ENCODE measurements around the gene BLOC1S3. TPM values are rescaled to one million over a fixed set of nuclear protein-coding genes. Genes with fewer than 3 reads are reported as not detected.

BLOC1S3 gene
- total RNA-seq, 1 experiment from 2014 or later: 13.3 TPM

- DNase-seq (ENCODE audit: low read depth): no peak
- in situ Hi-C loops (cut with HindIII; ENCODE audit: low pct_unique_long_range_greater_than_20kb, low sequenced_read_pairs): no loop called here
These were observed 19.9 kb upstream of the BLOC1S3 start for GRCh38 chr19:45158503-45159209.

DNA sequence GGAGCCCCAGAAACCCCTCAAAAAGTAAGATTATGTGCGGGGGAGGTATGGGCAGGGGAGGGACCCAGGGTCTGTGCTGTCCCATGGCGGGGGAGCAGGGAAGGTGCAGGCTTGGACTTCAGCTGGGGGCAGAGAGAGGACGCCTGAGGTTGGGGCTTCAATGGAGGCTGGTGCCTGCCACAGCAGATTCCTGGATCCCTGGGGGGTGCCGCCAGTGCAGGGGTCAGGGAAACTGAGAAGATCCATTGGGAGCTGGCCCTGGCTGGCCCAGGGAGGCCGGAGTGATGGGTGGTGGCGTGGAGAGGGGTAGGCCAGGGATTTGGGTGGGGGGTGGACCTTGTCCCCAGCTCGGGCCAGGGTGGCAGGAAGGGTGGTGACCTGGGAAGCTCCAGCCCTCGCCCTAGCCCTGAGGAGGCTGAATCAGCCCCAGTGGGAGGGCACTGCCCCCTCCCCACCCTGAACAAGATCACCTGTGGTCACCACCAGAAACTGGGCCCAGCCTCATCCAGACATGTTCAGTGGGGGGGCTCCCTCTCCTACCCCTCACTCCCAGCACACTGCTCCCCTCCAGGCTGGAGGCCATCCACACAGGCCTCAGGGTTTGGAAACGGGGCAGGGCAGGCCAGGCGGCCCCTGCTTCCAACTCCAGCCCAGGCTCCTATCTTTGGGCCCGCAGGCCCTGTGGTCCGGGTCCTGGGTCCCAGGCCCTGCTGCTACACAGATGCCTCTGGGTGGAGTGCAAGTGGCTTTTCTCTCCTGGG is 19.2 kb upstream of the BLOC1S3 start:
- no peak for DNase-seq (ENCODE audit: low read depth)
- in situ Hi-C loops (cut with HindIII; ENCODE audit: low pct_unique_long_range_greater_than_20kb, low sequenced_read_pairs): no loop called here

DNA sequence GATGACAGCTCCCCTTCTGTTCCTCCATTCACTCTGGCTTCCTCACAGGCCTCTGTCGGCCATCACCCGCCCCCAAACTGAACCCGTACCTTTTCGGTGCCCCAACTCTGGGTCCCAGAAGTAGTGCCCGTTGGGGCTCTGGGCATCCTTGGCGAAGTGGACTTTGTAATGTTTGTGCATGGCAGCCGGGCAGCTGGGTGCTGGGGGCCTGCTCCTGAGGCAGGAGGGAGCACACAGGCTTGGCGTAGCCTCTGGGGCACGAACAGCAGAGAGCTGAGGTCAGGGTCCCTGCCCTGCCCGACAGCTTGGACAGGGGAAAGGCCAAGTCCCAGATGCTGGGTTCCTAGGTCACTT is 18.6 kb upstream of the BLOC1S3 start:
- in situ Hi-C loops (cut with HindIII; ENCODE audit: low pct_unique_long_range_greater_than_20kb, low sequenced_read_pairs): no loop called here
- no peak for DNase-seq (ENCODE audit: low read depth)

- no peak for DNase-seq (ENCODE audit: low read depth)
- in situ Hi-C loops (cut with HindIII; ENCODE audit: low pct_unique_long_range_greater_than_20kb, low sequenced_read_pairs): no loop called here
These were observed 17.5 kb upstream of the BLOC1S3 start, which contains the start of gene NKPD1 for GRCh38 chr19:45160870-45161737. TSS of gene NKPD1 (minus strand) at chr19:45160982. CDS start at chr19:45160150, 832 bp downstream.

GRCh38 chr19:45161738-45162607 is 16.6 kb upstream of the BLOC1S3 start:
- DNase-seq (ENCODE audit: low read depth): no peak
- in situ Hi-C loops (cut with HindIII; ENCODE audit: low pct_unique_long_range_greater_than_20kb, low sequenced_read_pairs): no loop called here

- DNase-seq (ENCODE audit: low read depth): no peak
- in situ Hi-C loops (cut with HindIII; ENCODE audit: low pct_unique_long_range_greater_than_20kb, low sequenced_read_pairs): no loop called here
These were observed 15.9 kb upstream of the BLOC1S3 start for GRCh38 chr19:45162608-45163143.

GRCh38 chr19:45163156-45163555 is 15.4 kb upstream of the BLOC1S3 start:
- no peak for DNase-seq (ENCODE audit: low read depth)
- in situ Hi-C loops (cut with HindIII; ENCODE audit: low pct_unique_long_range_greater_than_20kb, low sequenced_read_pairs): no loop called here

DNA sequence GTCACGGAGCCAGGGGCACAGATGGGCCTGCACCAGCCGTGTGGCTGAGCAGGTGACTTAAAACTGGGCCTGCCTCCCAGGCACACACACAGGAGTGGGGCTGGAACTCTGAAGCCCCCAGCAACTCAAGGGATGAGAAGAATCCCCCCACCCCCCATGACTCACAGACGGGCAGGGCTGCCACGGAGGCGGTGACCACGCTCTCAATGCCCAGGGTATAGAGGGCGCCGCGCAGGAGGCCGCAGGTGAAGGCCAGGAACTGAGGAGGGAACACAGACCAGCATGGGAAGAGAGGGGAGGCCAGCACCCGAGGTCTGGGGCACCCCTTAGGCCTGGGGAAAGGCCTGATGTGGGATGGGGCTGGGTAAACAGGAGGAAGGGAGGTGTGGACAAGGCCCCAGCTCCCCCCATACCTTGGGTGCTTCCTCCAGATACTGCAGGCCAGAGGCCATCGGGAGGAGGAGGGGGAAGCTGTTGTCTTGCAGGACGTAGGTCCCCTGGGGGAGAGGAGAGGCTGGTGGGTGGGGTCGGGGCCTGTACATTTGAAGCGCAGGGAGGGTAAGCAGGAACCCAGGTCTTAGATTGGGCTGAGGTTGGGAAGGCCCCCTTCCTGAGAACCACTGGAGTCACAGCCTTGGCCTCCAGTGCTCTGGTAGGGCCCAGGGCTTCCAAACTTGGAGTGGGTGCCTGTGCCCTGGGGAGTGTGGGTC is 14.7 kb upstream of the BLOC1S3 start:
- in situ Hi-C loops (cut with HindIII; ENCODE audit: low pct_unique_long_range_greater_than_20kb, low sequenced_read_pairs): no loop called here
- no peak for DNase-seq (ENCODE audit: low read depth)

- peak; percentile 44 for DNase-seq (ENCODE audit: low read depth)
- in situ Hi-C loops (cut with HindIII; ENCODE audit: low pct_unique_long_range_greater_than_20kb, low sequenced_read_pairs): no loop called here
These were observed 13.8 kb upstream of the BLOC1S3 start for GRCh38 chr19:45164577-45165335.

GRCh38 chr19:45166723-45167252 is 11.8 kb upstream of the BLOC1S3 start:
- in situ Hi-C loops (cut with HindIII; ENCODE audit: low pct_unique_long_range_greater_than_20kb, low sequenced_read_pairs): no loop called here
- no peak for DNase-seq (ENCODE audit: low read depth)

DNA sequence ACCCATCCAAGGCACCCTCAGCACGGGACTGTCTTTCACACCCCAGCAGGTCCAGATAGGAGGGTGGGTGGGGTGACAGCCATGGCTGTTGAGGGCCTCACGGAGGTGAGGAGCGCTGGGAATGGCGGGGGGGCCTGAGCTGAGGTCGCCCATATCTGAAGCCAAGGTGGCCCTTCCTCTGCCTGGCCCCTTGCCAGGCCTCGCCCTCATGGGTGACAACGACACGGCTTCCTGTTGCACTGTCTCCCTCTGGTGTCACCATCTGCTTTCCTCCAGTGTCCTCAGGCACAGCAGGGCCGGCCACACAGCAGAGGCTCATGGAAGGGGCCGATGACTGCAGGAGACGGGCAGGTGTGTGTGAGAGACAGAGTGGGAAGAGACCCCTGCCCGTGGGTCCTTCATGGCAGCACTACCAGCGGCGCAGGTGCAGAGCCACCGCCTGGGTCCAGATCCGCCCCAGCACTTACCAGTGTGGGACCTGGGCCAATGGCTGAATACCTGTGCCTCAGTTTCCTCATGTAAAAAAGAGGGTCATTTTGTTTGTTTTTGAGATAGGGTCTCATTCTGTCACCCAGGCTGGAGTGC is 9.7 kb upstream of the BLOC1S3 start:
- no peak for DNase-seq (ENCODE audit: low read depth)
- in situ Hi-C loops (cut with HindIII; ENCODE audit: low pct_unique_long_range_greater_than_20kb, low sequenced_read_pairs): no loop called here

DNA sequence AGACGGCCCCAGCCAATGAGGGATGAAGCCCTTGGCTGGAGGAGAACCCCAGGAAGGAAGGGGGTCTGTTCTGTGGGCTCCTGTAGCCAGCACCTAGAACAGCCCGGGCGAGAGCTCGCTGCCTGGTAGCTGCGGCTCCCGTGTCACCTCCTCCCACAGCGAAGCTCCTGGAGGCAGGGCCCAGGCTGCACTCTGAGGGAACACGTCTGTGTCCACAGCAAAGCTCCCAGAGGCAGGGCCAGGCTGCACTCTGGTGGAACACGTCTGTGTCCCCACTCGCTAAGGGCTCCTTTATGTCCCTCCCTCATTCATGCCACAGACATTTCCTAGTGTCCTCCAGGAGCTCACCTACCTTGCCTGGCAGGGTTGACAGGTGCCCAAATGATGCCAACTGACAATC is 9.0 kb upstream of the BLOC1S3 start:
- in situ Hi-C loops (cut with HindIII; ENCODE audit: low pct_unique_long_range_greater_than_20kb, low sequenced_read_pairs): no loop called here
- DNase-seq (ENCODE audit: low read depth): no peak

DNA sequence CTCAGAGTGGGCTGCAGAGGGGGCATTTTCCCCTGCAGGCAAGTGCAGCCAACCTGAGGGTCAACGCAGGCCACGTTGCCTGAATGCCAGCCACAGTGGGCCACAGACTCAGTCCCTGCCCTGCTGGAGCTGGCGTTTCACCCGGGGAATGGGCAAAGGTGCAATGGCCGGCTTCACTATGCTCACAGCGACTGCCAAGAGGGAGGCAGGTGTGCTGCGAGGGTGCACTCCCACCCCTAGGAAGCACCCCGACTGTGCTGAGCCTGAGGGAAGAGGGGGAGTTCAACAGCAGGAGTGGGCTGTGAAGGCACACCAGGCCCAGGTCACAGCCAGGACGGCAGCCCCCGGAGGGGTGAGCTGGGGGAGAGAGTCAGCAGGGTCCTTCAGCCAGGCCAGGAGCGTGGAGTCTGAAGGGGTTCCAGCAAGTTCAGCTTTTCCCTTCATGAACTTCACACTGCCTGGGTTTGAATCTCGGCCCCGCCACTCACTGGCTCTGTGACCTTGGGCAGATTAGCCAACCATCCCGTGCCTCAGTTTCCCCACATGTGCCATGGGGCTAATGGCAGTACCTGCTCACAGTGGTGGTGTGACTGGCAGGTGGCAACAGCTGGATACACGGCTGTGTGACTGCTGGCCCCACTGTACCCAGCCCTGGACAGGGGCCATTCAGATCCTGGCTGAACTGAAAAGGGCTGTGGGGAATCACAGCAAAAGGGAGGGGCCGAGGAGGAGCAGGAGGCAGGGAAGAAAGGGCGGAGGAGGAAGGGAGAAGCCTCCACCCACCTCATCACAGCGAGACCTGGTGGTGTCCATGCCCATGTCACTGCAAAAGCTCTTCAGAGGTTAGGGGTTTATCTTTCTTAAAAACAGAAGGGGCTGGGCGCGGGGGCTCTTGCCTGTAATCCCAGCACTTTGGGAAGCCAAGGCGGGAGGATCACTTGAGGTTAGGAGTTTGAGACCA is 8.2 kb upstream of the BLOC1S3 start:
- no peak for DNase-seq (ENCODE audit: low read depth)
- in situ Hi-C loops (cut with HindIII; ENCODE audit: low pct_unique_long_range_greater_than_20kb, low sequenced_read_pairs): no loop called here

- in situ Hi-C loops (cut with HindIII; ENCODE audit: low pct_unique_long_range_greater_than_20kb, low sequenced_read_pairs): no loop called here
- no peak for DNase-seq (ENCODE audit: low read depth)
These were observed 7.4 kb upstream of the BLOC1S3 start for GRCh38 chr19:45171211-45171623.

DNA sequence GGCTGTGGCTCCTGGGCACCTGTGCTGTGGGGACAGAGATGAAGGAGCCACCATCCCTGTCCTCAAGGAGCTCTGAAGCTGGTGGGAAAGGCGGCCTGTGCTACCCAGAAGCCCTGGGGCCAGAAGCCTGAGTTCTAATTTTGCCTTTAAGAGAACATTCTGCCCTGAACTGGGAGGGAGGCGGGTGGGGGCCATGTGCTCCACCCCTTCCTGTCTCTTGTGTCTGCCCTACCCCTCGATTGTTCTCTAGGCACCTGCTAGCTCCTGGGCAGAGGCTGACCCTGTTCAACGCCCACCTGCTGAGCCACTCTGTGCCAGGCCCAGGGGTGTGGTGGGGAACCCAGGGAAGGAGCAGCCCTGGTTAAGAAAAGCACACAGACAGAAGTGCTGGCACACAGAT is 6.4 kb upstream of the BLOC1S3 start:
- no peak for DNase-seq (ENCODE audit: low read depth)
- in situ Hi-C loops (cut with HindIII; ENCODE audit: low pct_unique_long_range_greater_than_20kb, low sequenced_read_pairs): no loop called here
